IMR-90 (cell line): ENCODE results near the gene MSI2. TPM values are rescaled to one million over a fixed set of nuclear protein-coding genes. Genes with fewer than 3 reads are reported as not detected.

Source experiments
- CTCF ChIP-seq: conservative IDR thresholded peaks from 2 replicates; pipeline ENCODE4 v1.5.1; 2012; ENCODE audit warnings: mild to moderate bottlenecking, low read depth, low read length, improper control_type of control experiment
- polyA plus RNA-seq, 3 experiments: library from polyadenylated mRNA; depleted of rRNA; stranded (reverse); fragments of >200 nt; gene quantifications; 2 replicates each; pipeline ENCODE4 v1.2.3, GENCODE V29; 2012; ENCODE audit warnings: low replicate concordance in 1 of 3
- total RNA-seq: library from RNA; depleted of rRNA; stranded (reverse); fragments of >200 nt; gene quantifications from 2 replicates; pipeline ENCODE4 v1.2.3, GENCODE V29; 2012

Gene MSI2
- total and polyA plus RNA-seq, 2 of the 4 experiments (the other 2 are of a cell fraction), result 13.0 to 16.0 TPM

GRCh38 chr17:57257195-57257894 lies 1.0 kb downstream of the MSI2 start (continued):
- TF ChIP-seq CTCF, result no peak
